ENCODE data around the gene TMEM143. TPM values are rescaled to one million over a fixed set of nuclear protein-coding genes. Genes with fewer than 3 reads are reported as not detected.
A peak's percentile ranks its signal among the peaks of the same experiment; 100 is the strongest.

TMEM143 gene
- total RNA-seq, 1 experiment from 2014 or later: 15.2 TPM

DNA sequence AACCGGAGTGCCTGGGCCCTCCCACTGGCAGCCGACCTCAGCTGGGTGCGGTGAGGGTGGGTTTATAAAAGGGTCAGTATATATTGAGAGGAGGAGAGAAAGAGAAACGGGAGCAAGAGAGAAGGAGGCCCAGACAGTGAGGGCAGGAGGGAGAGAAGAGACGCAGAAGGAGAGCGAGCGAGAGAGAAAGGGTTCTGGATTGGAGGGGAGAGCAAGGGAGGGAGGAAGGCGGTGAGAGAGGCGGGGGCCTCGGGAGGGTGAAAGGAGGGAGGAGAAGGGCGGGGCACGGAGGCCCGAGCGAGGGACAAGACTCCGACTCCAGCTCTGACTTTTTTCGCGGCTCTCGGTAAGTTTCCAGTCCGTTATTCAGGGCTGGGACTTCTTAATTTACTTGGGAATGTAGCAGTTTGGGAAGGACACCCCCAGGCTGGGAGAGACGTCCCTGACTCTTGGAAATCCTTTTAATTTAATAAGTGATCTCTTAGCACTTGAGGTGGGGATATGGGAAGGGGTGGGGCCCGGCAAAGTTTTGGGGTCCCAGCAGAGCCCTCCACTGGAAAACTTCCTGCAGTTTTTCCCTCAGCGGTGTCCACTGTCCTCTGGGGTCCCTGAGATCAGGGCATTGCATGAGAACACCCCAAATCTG, 38.4 kb downstream of the TMEM143 start, which contains the start of gene EMP3:
EMP3 (plus strand) TSS at position 288 of the 646 bp plus-strand sequence. CDS start 1,293 bp downstream, outside the sequence.
- peaks cover 13% of the 10 kb centered on the region for H3K23me2 ChIP-seq (ENCODE audit: insufficient read length, low read depth, low read length, poor library complexity, severe bottlenecking)
- no peak within 1 kb of the TSS for H2BK20ac ChIP-seq (ENCODE audit: low read depth, low read length, poor library complexity, severe bottlenecking)
- peaks cover 26% of the 10 kb centered on the region for H3K27me3 Mint-ChIP-seq (ENCODE audit: low read depth)
- H3K23ac ChIP-seq (ENCODE audit: insufficient read length, low read depth, low read length): no peak within 1 kb of the TSS
- H2BK5ac ChIP-seq (ENCODE audit: insufficient read length, low read length): no peak within 1 kb of the TSS
- H3K4me1 ChIP-seq (ENCODE audit: insufficient read depth, low read length): no peaks in the 10 kb centered on the region
- H2BK120ac ChIP-seq (ENCODE audit: low read depth, low read length, poor library complexity, severe bottlenecking): no peak within 1 kb of the TSS
- H2BK15ac ChIP-seq (ENCODE audit: low read depth, low read length): no peak within 1 kb of the TSS
- peaks cover 3 to 4% of the 10 kb centered on the region in 2 experiments; a peak in 3 of 5 replicates for H3K9me3 Mint-ChIP-seq
- no peaks in the 10 kb centered on the region for H3K79me2 ChIP-seq (ENCODE audit: insufficient read depth, low read length)
- DNase-seq: peak; percentile 90
- peaks cover 3 to 5% (median 4%) of the 10 kb centered on the region in 3 experiments; a peak in 5 of 7 replicates for H3K36me3 Mint-ChIP-seq (ENCODE audit: insufficient read depth in 1 of 3, low read depth in 3 of 3)
- H3K27me3 ChIP-seq (ENCODE audit: insufficient read depth, low read length): no peaks in the 10 kb centered on the region
- no peak within 1 kb of the TSS for H3K4ac ChIP-seq (ENCODE audit: low read depth, low read length)
- no peak within 1 kb of the TSS for H4K91ac ChIP-seq (ENCODE audit: insufficient read length, low read depth, low read length)
- no peak within 1 kb of the TSS for H2AFZ ChIP-seq (ENCODE audit: low read length)
- TF ChIP-seq, protein P1, sequence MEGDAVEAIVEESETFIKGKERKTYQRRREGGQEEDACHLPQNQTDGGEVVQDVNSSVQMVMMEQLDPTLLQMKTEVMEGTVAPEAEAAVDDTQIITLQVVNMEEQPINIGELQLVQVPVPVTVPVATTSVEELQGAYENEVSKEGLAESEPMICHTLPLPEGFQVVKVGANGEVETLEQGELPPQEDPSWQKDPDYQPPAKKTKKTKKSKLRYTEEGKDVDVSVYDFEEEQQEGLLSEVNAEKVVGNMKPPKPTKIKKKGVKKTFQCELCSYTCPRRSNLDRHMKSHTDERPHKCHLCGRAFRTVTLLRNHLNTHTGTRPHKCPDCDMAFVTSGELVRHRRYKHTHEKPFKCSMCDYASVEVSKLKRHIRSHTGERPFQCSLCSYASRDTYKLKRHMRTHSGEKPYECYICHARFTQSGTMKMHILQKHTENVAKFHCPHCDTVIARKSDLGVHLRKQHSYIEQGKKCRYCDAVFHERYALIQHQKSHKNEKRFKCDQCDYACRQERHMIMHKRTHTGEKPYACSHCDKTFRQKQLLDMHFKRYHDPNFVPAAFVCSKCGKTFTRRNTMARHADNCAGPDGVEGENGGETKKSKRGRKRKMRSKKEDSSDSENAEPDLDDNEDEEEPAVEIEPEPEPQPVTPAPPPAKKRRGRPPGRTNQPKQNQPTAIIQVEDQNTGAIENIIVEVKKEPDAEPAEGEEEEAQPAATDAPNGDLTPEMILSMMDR (conservative IDR thresholded peaks at IDR 0.05): no peak
- H2AK5ac ChIP-seq (ENCODE audit: insufficient read length, low read length): no peak within 1 kb of the TSS
- H3K79me1 ChIP-seq (ENCODE audit: insufficient read depth, low read depth, low read length, poor library complexity, severe bottlenecking): no peaks in the 10 kb centered on the region
- peaks cover 35 to 47% of the 10 kb centered on the region in 2 experiments for H3K4me1 Mint-ChIP-seq
- H3K9ac ChIP-seq (ENCODE audit: extremely low read depth, insufficient read length, low read length): no peak within 1 kb of the TSS
- H4K5ac ChIP-seq (ENCODE audit: insufficient read length, low read depth, low read length): no peak within 1 kb of the TSS
- no peaks in the 10 kb centered on the region for H3K9me3 ChIP-seq (ENCODE audit: control insufficient read depth, low read depth, low read length)
- H3K56ac ChIP-seq (ENCODE audit: insufficient read length, low read depth, low read length): no peak within 1 kb of the TSS
- H4K20me1 ChIP-seq (ENCODE audit: control insufficient read depth, insufficient read depth, insufficient read length): no peaks in the 10 kb centered on the region
- H3K18ac ChIP-seq (ENCODE audit: insufficient read length, low read depth, low read length): no peak within 1 kb of the TSS
- no peak within 1 kb of the TSS for H2BK12ac ChIP-seq (ENCODE audit: insufficient read length, low read depth, low read length)
- peak within 1 kb of the TSS; percentile 58 to 72 for H3K4me3 Mint-ChIP-seq
- no peak within 1 kb of the TSS for H3T11ph ChIP-seq (ENCODE audit: low read length)
- no CpG with 5 or more reads among the region's 22 CpGs for WGBS (ENCODE audit: extremely low coverage, insufficient read length, low lambda C conversion rate)
- peak within 1 kb of the TSS in 2 of 3 experiments; percentile 61 to 75; a peak in 2 of 7 replicates for H3K27ac Mint-ChIP-seq
- H3K4me2 ChIP-seq (ENCODE audit: insufficient read depth, insufficient read length, low read length): peak within 1 kb of the TSS; percentile 54
- H3K14ac ChIP-seq (ENCODE audit: insufficient read depth, low read length): no peak within 1 kb of the TSS
- no peak within 1 kb of the TSS for H4K8ac ChIP-seq (replicated peaks; ENCODE audit: insufficient read length, low read depth, low read length)
- H3K27ac ChIP-seq (ENCODE audit: insufficient read length, low read depth, low read length): no peak within 1 kb of the TSS
